SH-SY5Y (cell line): Measurements from ENCODE around the gene CLP1.

Experiments used
- GATA2 ChIP-seq: IDR thresholded peaks from 2 replicates; pipeline ENCODE4 v1.6.1; 2011; ENCODE audit warnings: mild to moderate bottlenecking, low read depth, low read length
- GATA3 ChIP-seq: IDR thresholded peaks from 2 replicates; pipeline ENCODE4 v1.6.1; 2011; ENCODE audit warnings: low read depth, mild to moderate bottlenecking, low read length, moderate library complexity

DNA sequence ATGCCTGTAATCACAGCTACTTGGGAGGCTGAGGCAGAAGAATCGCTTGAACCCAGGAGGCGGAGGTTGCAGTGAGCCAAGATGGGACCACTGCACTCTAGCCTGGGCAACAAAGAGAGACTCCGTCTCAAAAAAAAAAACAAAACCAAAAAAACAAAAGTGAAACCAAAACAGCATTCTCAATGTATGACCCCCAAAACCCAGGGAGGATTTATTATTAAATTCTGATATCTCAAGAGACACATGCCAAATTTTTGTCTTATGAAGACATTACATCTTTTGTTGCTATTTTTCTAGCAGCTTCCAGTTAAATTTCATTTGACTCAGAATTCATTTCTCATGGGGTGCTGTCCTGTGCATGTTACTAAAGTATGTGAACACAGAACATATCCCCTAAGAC, 4.9 kb upstream of the CLP1 start:
- TF ChIP-seq GATA2 (no peak), GATA3 (no peak)
